AG04450 (cell line): Measurements from ENCODE around the gene SCT. TPM values are rescaled to one million over a fixed set of nuclear protein-coding genes. Genes with fewer than 3 reads are reported as not detected.
A peak's percentile ranks its signal among the peaks of the same experiment; 100 is the strongest.

ENCODE experiments used
- CTCF ChIA-PET: fragments of 300-600, 350-600 bp; formaldehyde crosslinking; extraction: SDS; loops from one replicate; lab custom pipeline; 2022; ENCODE audit warnings: antibody characterized with exemption, inconsistent platforms; lab: Charles Lee
- POLR2A ChIA-PET: fragments of 350-600 bp; formaldehyde crosslinking; extraction: SDS; loops from one replicate; lab custom pipeline; 2021; ENCODE audit warnings: antibody characterized with exemption, inconsistent platforms; lab: Yijun Ruan, JAX
- DNase-seq: peaks from one replicate; pipeline ENCODE4 v3.0.0-alpha.2; 2011; ENCODE audit warnings: low read depth, low spot score
- H3K27ac ChIP-seq: one replicate; pipeline ENCODE4 v1.5.1; 2012; ENCODE audit warnings: low read depth, low read length, control low read depth
- H3K27me3 ChIP-seq: one replicate; pipeline ENCODE4 v1.6.0; 2012; ENCODE audit warnings: low read length; ENCODE audit not compliant: control insufficient read depth, insufficient read depth
- H3K4me3 ChIP-seq: 2 replicates; pipeline ENCODE4 v1.5.1; 2011; ENCODE audit warnings: mild to moderate bottlenecking, low read depth, low read length, control low read depth
- H3K9me3 ChIP-seq: 2 replicates; pipeline ENCODE4 v1.5.1; 2012; ENCODE audit warnings: low read length; ENCODE audit not compliant: control insufficient read depth, insufficient read depth
- polyA plus RNA-seq: library from polyadenylated mRNA; depleted of rRNA; stranded (reverse); fragments of >200 nt; gene quantifications from 2 replicates; pipeline ENCODE4 v1.2.3, GENCODE V29; 2011
- TF ChIP-seq, protein P1 (sequence below): IDR thresholded peaks from 2 replicates; pipeline ENCODE4 v1.5.1; 2011; ENCODE audit warnings: low read depth, low read length, control low read depth, inconsistent platforms

SCT gene
- polyA plus RNA-seq, 1 experiment: not detected

DNA sequence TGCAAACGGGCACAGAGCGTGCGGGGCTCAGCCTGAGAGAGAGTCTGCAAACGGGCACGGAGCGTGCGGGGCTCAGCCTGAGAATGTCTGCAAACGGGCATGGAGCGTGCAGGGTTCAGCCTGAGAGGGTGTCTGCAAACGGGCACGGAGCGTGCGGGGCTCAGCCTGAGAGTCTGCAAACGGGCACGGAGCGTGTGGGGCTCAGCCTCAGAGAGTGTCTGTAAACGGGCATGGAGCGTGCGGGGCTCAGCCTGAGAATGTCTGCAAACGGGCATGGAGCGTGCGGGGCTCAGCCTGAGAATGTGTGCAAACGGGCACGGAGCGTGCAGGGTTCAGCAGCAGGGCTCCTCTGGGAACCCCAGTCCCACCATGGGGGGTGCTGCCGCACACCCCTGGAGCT lies 37.2 kb downstream of the SCT start:
- TF ChIP-seq, protein P1, sequence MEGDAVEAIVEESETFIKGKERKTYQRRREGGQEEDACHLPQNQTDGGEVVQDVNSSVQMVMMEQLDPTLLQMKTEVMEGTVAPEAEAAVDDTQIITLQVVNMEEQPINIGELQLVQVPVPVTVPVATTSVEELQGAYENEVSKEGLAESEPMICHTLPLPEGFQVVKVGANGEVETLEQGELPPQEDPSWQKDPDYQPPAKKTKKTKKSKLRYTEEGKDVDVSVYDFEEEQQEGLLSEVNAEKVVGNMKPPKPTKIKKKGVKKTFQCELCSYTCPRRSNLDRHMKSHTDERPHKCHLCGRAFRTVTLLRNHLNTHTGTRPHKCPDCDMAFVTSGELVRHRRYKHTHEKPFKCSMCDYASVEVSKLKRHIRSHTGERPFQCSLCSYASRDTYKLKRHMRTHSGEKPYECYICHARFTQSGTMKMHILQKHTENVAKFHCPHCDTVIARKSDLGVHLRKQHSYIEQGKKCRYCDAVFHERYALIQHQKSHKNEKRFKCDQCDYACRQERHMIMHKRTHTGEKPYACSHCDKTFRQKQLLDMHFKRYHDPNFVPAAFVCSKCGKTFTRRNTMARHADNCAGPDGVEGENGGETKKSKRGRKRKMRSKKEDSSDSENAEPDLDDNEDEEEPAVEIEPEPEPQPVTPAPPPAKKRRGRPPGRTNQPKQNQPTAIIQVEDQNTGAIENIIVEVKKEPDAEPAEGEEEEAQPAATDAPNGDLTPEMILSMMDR: no peak
- H3K27me3 ChIP-seq: no peaks in the 10 kb centered on the region
- no peak overlapping the region for H3K4me3 ChIP-seq
- H3K9me3 ChIP-seq: no peaks in the 10 kb centered on the region; the same call in 1 of the 2 replicates
- POLR2A ChIA-PET: no interaction called here
- CTCF ChIA-PET: no interaction called here
- H3K27ac ChIP-seq: no peak overlapping the region
- DNase-seq: no peak

DNA sequence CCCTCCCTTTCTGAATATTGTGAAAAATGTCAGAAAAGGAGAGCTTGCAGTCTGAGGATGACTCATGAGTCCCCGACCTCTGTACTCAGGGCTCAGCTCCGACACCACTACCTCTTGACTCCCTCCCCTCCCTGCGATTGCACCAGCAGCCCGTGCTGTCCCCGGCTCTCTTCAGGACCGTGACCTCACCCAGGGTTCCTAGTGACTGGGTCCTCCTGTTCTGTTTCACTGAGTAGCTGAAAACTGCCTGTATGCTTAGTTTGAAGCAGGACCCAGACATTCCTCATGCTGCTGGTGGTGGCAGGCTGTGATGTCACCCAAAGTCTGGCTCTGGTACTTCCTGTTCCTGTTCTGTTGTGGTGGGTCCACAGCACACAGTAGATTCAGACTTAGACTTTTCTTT lies 39.0 kb downstream of the SCT start:
- POLR2A ChIA-PET: interaction anchor here (0.9 to 1.1 kb wide), 2 partner anchors 11 to 26 kb away, joined by 3 to 4 read pairs; no protein-coding TSS in a partner anchor
- H3K27ac ChIP-seq: peak overlapping the region; percentile 47
- DNase-seq: no peak
- no peaks in the 10 kb centered on the region for H3K27me3 ChIP-seq
- no peak overlapping the region for H3K4me3 ChIP-seq
- TF ChIP-seq, protein P1: no peak
- no peaks in the 10 kb centered on the region; the same call in 1 of the 2 replicates for H3K9me3 ChIP-seq
- CTCF ChIA-PET: no interaction called here

DNA sequence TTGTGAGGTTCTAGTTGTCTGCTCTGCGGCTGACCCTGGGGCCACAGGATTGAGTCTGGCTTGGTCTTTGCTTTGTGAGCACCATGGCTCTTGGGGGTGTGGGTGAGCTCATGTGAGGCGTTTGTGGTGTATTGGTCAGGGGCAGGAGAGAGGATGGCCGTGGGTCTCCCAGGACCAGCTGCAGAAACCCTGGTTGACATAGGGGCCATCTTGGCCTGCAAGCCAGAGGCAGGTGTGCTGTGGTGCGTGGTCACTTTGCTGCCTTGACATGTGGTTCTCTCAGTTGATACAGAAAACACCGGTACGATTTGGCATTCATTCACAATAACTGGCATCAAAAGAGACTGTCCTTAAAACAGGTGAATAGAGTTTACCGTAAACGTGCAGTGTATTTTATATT lies 39.4 kb downstream of the SCT start:
- Histone ChIP-seq H3K9me3 (no peaks in the 10 kb centered on the region; the same call in 1 of the 2 replicates), H3K4me3 (no peak overlapping the region), H3K27ac (no peak overlapping the region), H3K27me3 (no peaks in the 10 kb centered on the region)
- no peak for DNase-seq
- POLR2A ChIA-PET: interaction anchor here (0.9 to 1.1 kb wide), 2 partner anchors 10 to 27 kb away, joined by 3 to 4 read pairs; no protein-coding TSS in a partner anchor
- TF ChIP-seq, protein P1: no peak
- CTCF ChIA-PET: no interaction called here

DNA sequence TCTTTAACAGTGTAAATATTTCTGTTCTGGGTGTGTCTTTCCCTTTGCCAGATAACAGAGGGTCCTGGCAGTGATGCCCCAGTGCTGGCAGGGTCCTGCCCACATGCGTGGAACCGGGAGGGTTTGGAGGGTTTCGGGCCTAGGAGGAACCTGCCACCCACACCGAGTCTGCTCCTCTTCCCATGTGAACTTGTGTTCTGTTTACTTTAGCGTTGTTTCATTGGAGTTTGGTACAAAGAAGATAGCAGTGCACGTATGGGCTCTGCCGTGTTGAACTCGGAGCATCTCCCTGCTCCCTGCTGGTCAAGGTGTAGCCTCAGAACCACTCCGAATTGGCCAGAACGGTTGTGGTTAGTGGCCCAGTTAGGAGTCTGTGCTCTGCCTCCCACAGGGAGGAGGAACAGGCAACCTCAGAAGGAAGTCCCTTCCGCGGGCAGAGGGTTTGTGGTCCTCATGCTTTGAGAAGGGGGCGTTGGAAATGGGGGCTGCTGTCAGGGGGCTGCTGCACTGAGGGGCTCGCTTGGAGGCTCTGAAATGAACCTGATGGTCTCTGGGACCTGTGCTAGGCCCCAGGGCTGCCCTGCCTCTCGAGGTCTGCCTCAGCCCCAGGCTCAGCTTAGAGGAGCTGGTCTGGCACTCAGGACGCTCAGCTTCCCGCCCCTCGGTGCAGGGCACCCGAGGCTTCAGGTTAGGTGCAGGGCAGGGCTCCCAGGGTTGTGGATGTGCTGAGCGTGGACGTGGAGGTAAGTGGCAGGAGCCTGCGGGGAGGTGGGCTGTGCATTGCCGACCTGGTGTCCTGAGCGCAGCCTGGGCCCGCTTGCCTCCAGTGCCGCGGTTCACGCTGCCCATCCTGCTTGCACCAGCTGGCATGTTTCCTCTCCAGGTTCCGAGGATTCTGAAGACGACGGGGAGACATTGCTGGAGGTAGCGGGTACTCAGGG lies 40.3 kb downstream of the SCT start:
- POLR2A ChIA-PET: interaction anchor here (1.1 kb wide), 1 partner anchor 9 kb away, joined by 3 read pairs; no protein-coding TSS in a partner anchor
- CTCF ChIA-PET: no interaction called here

More for the DNA sequence above, 40.3 kb downstream of the SCT start:
- no peak for DNase-seq
- no peak overlapping the region for H3K4me3 ChIP-seq
- TF ChIP-seq, protein P1: no peak
- H3K27me3 ChIP-seq: no peaks in the 10 kb centered on the region
- no peaks in the 10 kb centered on the region; the same call in 1 of the 2 replicates for H3K9me3 ChIP-seq
- no peak overlapping the region for H3K27ac ChIP-seq
